Activated naive CD8-positive, alpha-beta T cell treated with anti-CD3 and anti-CD28 coated beads, Interleukin-2, amount 50 U/mL, for 16 hours (primary cell): ENCODE measurements around the gene PPP2R2C.

Experiments used
- DNase-seq: peaks from one replicate; pipeline ENCODE4 v3.0.0-alpha.2; 2020; ENCODE audit warnings: low read depth, low spot score

PPP2R2C gene

GRCh38 chr4:6347511-6348045 lies 124.8 kb downstream of the PPP2R2C start:
- no peak for DNase-seq

GRCh38 chr4:6346373-6347110 lies 125.9 kb downstream of the PPP2R2C start:
- DNase-seq = no peak

- DNase-seq = no peak
Observed at GRCh38 chr4:6345866-6346265, 126.5 kb downstream of the PPP2R2C start.

- no peak for DNase-seq
Observed at GRCh38 chr4:6345096-6345830, 127.2 kb downstream of the PPP2R2C start.

- no peak for DNase-seq
Observed at GRCh38 chr4:6343939-6344408, 128.4 kb downstream of the PPP2R2C start.

GRCh38 chr4:6342530-6343293 lies 129.7 kb downstream of the PPP2R2C start:
- DNase-seq = no peak

- DNase-seq = no peak
Observed at GRCh38 chr4:6341696-6342095, 130.7 kb downstream of the PPP2R2C start.

- no peak for DNase-seq
Observed at GRCh38 chr4:6340446-6341015, 131.9 kb downstream of the PPP2R2C start.

GRCh38 chr4:6339818-6340445 lies 132.5 kb downstream of the PPP2R2C start:
- no peak for DNase-seq

GRCh38 chr4:6338951-6339817 lies 133.2 kb downstream of the PPP2R2C start:
- DNase-seq = no peak

- DNase-seq = no peak
Observed at GRCh38 chr4:6338175-6338950, 134.1 kb downstream of the PPP2R2C start.

GRCh38 chr4:6337331-6337935 lies 135.0 kb downstream of the PPP2R2C start:
- no peak for DNase-seq

- DNase-seq = no peak
Observed at GRCh38 chr4:6336166-6336565, 136.2 kb downstream of the PPP2R2C start.

- no peak for DNase-seq
Observed at GRCh38 chr4:6335040-6335590, 137.3 kb downstream of the PPP2R2C start.

- DNase-seq = no peak
Observed at GRCh38 chr4:6334203-6334887, 138.1 kb downstream of the PPP2R2C start.

- no peak for DNase-seq
Observed at GRCh38 chr4:6333301-6334202, 138.9 kb downstream of the PPP2R2C start.

- DNase-seq = no peak
Observed at GRCh38 chr4:6332669-6333050, 139.8 kb downstream of the PPP2R2C start.
